Measurements from ENCODE around the gene RFX7.

Gene RFX7

DNA sequence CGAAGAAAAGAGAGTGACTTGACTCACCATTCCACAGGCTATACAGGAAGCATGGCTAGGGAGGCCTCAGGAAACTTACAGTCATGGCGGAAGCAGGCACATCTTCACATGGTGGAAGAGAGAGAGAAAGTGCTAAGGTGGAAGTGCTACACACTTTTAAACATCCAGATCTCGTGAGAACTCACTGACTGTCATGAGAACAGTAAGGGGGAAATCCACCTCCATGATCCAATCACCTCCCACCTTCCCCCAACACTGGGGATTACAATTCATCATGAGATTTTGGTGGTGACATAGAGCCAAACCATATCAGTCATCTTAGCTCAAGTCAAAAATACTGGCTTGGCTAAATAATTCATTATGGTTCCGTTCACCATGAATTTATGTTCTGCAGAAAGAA is 205.0 kb downstream of the RFX7 start (continued):
- TF ChIP-seq, protein P1, sequence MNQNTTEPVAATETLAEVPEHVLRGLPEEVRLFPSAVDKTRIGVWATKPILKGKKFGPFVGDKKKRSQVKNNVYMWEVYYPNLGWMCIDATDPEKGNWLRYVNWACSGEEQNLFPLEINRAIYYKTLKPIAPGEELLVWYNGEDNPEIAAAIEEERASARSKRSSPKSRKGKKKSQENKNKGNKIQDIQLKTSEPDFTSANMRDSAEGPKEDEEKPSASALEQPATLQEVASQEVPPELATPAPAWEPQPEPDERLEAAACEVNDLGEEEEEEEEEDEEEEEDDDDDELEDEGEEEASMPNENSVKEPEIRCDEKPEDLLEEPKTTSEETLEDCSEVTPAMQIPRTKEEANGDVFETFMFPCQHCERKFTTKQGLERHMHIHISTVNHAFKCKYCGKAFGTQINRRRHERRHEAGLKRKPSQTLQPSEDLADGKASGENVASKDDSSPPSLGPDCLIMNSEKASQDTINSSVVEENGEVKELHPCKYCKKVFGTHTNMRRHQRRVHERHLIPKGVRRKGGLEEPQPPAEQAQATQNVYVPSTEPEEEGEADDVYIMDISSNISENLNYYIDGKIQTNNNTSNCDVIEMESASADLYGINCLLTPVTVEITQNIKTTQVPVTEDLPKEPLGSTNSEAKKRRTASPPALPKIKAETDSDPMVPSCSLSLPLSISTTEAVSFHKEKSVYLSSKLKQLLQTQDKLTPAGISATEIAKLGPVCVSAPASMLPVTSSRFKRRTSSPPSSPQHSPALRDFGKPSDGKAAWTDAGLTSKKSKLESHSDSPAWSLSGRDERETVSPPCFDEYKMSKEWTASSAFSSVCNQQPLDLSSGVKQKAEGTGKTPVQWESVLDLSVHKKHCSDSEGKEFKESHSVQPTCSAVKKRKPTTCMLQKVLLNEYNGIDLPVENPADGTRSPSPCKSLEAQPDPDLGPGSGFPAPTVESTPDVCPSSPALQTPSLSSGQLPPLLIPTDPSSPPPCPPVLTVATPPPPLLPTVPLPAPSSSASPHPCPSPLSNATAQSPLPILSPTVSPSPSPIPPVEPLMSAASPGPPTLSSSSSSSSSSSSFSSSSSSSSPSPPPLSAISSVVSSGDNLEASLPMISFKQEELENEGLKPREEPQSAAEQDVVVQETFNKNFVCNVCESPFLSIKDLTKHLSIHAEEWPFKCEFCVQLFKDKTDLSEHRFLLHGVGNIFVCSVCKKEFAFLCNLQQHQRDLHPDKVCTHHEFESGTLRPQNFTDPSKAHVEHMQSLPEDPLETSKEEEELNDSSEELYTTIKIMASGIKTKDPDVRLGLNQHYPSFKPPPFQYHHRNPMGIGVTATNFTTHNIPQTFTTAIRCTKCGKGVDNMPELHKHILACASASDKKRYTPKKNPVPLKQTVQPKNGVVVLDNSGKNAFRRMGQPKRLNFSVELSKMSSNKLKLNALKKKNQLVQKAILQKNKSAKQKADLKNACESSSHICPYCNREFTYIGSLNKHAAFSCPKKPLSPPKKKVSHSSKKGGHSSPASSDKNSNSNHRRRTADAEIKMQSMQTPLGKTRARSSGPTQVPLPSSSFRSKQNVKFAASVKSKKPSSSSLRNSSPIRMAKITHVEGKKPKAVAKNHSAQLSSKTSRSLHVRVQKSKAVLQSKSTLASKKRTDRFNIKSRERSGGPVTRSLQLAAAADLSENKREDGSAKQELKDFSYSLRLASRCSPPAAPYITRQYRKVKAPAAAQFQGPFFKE (tag by site-specific recombination; IDR thresholded peaks at IDR 0.05; ENCODE audit: borderline replicate concordance): no peak
- TF ChIP-seq ZNF658 (tag by site-specific recombination; IDR thresholded peaks at IDR 0.05) (no peak), OSR2 (tag by site-specific recombination; IDR thresholded peaks at IDR 0.05) (no peak)
- TF ChIP-seq, protein P2, sequence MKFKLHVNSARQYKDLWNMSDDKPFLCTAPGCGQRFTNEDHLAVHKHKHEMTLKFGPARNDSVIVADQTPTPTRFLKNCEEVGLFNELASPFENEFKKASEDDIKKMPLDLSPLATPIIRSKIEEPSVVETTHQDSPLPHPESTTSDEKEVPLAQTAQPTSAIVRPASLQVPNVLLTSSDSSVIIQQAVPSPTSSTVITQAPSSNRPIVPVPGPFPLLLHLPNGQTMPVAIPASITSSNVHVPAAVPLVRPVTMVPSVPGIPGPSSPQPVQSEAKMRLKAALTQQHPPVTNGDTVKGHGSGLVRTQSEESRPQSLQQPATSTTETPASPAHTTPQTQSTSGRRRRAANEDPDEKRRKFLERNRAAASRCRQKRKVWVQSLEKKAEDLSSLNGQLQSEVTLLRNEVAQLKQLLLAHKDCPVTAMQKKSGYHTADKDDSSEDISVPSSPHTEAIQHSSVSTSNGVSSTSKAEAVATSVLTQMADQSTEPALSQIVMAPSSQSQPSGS (tag by site-specific recombination; IDR thresholded peaks at IDR 0.05; ENCODE audit: low read depth): no peak

DNA sequence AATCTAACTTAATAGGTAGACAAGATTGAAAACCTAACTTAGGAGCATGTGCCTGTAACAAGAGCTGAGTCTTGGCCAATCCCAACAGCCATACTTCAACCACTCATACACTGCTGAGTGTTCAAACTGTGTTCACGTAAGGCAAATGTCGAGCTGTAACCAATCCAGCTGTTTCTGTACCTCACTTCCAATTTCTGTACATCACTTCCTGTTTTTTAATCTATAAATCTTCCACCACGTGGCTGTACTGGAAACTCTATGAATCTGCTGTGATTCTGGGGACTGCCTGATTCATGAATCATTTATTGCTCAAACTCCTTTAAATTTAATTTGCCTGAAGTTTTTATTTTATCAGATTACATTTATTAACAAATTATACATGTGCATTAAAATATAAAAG is 205.7 kb downstream of the RFX7 start:
- ChIA-PET CTCF (interaction anchor here (2.8 kb wide), 1 partner anchor 14 kb away, joined by 11 read pairs; no protein-coding TSS in a partner anchor), POLR2A (no interaction called here)
- Histone ChIP-seq H3K27ac (ENCODE audit: extremely low read depth, low read depth, low read length) (no peak overlapping the region), H3K4me1 (ENCODE audit: control insufficient read depth, insufficient read depth, low read length) (peaks cover 12% of the 10 kb centered on the region; the same call in 1 of the 2 replicates), H3K36me3 (ENCODE audit: control insufficient read depth in 2 of 2, insufficient read depth in 1 of 2, low read length in 2 of 2) (no peaks in the 10 kb centered on the region), H3K9me3 (ENCODE audit: control insufficient read depth, insufficient read depth, low read depth, low read length) (no peaks in the 10 kb centered on the region), H3K4me3 (ENCODE audit: low read depth, low read length) (no peak overlapping the region)
- TF ChIP-seq GLIS2 (tag by site-specific recombination; IDR thresholded peaks at IDR 0.05): no peak
- no peak for TF ChIP-seq ZNF501 (tag by site-specific recombination; IDR thresholded peaks at IDR 0.05)
- TF ChIP-seq SP7 (tag by site-specific recombination; IDR thresholded peaks at IDR 0.05): no peak
- no peak for TF ChIP-seq KLF16 (tag by site-specific recombination; IDR thresholded peaks at IDR 0.05)

Data from HEK293 (cell line).